Activated effector memory CD4-positive, alpha-beta T cell treated with anti-CD3 and anti-CD28 coated beads, Interleukin-2, amount 50 U/mL, for 16 hours (primary cell): Measurements from ENCODE around the gene NTN5.
"Not testable (repeated sequence)": the region's sequence is repeated elsewhere in the genome, so short reads cannot be mapped to it uniquely, and the experiment has no call there.

Source experiments
- DNase-seq: peaks from one replicate; pipeline ENCODE4 v3.0.0-alpha.2; 2020

Gene NTN5

DNA sequence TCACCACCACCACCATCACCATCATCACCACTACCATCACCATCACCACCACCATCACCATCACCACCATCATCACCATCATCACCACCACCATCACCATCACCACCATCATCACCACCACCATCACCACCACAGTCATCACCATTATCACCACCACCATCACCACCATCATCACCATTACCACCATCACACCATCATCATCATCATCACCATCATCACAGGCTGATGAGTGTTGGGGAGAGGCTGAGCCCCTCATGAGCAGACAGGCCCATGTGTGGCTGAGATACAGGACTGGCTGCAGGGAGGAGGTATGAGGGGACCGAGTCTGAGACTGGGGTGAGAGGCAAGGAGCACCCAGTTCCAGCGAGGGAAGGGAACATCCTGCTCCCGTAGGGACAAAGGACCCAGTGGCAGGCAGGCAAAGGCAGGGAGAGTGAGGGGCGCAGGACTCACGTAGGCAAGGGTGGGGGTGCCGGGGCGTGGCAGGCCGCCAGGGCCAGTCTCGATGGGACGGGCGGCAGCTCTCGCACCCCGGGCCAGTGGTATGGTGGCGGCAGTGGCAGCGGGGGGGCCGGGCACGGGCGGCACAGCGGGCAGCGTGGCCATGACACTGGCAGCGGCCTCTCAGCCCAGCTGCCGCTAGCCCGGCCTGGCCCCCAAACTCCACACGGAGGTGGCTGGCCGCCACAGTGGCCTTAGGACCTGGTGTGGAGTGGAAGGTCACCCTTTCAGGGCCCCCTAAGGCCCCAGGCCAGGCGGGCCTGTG lies 2.7 kb downstream of the NTN5 start:
- no peak for DNase-seq

DNA sequence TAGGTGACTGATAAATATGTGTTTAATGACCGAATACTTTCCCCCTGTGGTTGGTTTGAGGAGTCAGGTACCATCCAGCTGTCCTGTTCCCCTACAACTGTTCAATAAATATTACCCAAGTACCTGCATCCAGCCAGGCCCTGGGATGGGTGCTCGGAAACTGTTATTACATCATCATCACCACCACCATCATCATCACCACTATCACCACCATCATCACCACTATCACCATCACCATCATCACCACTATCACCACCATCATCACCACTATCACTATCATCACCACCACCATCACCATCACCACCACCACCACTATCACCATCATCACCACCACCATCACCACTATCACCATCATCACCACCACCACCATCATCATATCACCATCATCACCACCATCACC lies 4.1 kb downstream of the NTN5 start:
- DNase-seq, result no peak

DNA sequence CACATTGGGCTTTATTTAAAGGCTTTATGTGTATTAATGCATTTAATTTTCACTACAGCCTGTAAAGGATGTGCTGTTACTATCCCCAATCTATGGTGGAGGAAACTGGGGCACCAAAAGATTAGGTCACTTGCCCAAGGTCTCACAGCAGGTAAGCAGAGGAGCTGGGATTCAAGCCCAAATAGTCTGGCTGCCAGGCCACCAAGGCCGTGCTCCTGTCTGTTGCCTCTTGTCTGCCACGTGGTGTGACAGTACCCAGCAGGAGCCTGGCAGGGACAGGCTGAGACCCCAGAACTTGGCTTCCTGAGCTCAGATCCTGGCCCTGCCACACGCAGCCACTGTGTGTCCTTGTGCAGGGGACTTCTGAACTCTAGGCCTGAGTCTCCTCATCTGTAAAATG lies 4.5 kb downstream of the NTN5 start:
- DNase-seq, result no peak

DNA sequence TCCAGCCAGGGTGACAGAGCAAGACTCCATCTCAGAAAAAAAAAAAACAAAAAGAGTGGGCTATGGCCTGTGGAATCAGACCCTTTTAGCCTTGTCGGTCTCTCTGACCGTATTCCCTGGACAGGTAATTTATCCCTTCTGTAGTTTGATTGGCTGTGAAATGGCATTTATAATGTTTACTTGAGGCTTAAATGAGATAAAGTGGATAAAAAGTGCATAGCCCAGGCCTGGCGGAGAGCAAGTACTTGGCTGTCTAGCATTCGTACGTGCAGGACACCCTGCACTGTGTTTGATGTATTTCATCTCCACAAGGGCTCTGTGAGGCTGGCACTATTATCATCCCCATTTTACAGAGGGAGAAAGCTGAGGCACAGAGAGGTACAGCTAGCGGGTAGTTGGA lies 7.0 kb downstream of the NTN5 start:
- DNase-seq, result no peak

DNA sequence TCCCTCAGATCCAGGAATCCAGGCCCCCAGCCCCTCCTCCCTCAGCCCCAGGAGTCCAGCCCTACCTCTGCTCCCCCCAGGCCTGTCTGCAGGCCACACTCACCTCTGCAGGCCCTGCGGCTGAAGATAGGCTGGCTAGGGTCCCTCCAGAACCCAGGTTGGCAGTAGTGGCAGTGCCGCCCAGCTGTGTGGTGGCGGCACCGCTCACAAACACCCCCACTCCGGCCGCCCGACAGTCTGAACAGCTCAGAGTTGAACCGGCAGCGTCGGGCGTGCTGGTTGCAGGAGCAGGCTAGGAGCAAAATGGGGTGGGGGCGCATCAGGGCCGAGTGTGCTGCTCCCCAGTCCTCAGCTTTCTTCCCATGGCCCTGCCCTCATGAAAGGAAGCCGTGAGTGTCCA lies 8.3 kb downstream of the NTN5 start:
- no peak for DNase-seq

DNA sequence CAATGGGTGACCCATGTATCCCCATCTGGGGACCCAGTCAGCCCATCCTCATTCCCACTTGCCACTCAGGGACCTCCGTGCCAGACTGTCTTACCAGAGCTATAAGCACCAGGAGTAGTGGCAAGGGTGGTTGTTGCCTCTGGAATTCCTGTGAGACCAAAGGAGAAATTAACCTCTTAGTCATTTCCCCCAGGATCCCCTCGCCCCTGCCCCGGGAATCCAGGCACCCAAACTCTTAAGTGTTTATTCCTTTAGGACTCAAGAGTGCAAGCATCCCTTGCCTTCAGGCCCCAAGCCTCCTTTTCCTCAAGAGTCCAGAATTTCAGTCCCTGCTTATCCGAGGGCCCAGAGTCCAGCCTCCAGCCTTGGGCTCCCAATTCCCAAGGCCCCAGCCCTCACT lies 9.2 kb downstream of the NTN5 start:
- DNase-seq, result no peak

DNA sequence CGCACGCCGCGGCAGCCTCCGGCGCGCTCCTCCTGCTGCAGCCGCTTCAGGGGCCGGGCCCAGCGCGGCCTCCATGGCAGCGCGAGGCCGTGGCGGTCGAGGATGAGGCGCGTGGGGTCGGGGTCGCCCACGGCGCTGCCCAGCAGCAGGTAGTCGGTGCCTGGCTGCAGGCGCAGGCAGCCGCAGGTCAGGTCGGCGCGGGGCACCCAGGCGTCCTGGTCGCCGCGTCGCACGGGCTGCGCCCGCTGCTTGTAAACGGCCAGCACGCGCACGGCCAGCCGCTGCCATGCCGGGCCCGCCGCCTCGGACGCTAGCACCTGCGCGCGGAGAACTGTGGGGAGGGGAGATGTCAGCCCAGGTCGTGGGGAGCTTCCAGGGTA lies 11.1 kb downstream of the NTN5 start:
- DNase-seq, result no peak

DNA sequence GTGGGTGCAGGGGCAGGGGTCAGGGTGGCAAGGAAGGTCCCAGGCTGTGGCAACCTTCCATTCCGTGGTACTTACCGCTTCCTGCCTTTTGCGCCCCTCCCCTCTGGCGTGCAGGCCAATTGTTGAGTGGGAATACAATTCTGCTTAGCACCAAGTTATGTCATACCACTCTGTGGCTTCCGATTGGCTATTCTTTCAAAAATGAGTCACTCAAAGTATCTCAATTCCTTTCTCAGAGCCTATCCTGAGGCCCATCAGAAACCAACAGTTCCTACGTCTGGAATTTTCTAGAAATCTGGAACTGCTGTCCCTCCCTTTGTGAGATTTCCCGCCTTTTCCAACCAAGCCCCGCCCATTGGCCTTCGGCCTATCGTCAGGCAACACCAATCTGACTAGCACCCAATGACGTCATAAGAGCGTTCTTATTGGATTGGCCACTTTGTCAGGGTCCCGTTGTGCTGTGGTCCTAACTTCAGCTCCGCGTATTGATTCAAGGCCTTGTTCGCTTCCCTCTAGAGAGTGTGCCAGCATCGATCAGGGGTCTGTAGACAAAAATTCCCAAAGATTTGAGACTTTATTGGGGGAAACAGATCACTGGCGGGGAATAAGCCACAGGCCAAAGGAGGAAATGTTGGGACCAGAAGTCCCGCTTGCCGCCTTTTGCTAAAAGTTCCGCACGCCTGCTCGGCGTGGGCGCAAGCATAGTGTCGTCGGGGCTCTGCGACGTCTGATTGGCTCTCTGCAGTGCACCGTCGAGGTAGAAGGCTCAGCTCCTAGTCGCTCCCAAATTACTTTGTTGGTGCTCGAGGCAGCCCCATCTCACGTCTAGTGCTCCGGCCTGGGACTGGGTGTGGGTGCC lies 11.7 kb downstream of the NTN5 start:
- DNase-seq, result peak; percentile 89

DNA sequence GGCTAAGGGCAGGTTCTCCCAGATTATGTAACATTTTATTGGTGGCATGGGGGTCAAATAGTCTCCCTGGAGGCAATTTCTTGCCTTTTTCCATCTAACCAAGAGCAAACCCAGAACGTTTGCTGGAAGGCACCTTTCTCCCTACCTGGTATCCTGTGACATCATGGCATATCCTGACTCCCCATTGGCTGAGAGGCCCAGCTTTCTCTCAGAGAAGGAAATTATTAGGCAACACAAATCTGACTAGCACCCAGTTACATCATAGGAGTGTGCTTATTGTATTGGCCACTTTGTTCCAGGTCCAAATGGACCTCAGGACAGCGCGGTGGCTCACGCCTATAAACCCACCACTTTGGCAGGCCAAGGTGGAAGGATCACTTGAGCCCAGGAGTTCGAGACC lies 13.0 kb downstream of the NTN5 start:
- no peak for DNase-seq

DNA sequence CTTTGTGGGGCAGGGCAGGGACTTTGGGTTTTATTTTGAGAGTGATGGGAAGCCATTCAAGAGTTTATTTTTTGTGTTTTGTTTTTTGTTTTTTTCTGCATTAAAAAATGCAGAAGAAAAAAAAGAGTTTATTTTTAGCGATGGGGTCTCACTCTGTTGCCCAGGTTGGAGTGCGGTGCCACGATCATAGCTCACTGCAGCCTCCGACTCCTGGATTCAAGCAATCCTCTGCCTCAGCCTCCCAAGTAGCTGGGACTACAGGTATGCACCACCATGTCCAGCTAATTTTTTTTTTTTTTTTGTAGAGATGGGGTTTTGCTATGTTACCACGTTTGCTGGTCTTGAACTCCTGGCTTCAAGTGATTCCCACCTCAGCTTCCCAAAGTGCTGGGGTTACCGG lies 14.3 kb downstream of the NTN5 start:
- DNase-seq, result no peak

DNA sequence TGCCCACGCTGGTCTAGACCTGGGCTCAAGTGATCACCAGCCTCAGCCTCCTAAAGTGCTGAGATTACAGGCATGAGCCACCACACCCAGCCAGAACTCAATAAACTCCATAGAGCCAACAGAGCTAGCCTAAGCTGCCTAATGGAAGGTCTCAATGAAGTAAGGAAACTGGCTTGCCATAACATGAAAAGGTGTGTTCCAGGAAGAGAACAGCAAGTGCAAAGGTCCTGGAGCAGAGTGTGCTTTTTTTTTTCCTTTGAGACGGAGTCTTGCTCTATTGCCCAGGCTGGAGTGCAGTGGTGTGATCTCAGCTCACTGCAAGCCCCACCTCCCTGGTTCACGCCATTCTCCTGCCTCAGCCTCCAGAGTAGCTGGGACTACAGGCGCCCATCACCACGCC lies 15.0 kb downstream of the NTN5 start:
- not testable (repeated sequence) for DNase-seq

DNA sequence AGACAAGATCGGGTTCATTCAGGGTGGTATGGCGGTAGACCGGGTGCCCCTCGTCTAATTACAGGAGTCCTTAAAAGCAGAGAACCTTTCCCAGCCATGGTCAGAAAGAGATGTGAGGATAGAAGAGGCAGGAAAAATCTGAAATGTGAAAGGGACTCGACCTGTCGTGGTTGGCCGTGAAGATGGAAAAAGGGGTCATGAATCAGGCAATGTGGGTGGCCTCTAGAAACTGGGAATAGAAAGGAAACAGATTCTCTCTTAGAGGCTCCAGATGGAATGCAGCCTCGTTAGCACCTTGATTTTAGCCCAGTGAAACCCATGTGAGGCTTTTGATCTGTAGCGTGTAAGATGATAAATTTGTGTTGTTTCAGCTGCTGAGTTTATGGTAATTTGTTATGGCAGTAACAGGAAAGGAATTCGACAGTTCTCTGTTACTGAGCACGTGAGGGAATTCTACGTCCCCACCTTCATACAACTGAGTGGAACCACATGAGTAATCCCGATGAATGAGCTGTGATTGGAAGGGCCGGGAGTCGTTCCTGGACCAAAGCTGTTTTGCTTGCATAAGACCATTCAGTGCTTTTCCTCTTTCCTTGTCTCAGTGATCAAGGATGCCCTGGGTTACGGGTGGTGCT lies 15.9 kb downstream of the NTN5 start:
- DNase-seq, result no peak

DNA sequence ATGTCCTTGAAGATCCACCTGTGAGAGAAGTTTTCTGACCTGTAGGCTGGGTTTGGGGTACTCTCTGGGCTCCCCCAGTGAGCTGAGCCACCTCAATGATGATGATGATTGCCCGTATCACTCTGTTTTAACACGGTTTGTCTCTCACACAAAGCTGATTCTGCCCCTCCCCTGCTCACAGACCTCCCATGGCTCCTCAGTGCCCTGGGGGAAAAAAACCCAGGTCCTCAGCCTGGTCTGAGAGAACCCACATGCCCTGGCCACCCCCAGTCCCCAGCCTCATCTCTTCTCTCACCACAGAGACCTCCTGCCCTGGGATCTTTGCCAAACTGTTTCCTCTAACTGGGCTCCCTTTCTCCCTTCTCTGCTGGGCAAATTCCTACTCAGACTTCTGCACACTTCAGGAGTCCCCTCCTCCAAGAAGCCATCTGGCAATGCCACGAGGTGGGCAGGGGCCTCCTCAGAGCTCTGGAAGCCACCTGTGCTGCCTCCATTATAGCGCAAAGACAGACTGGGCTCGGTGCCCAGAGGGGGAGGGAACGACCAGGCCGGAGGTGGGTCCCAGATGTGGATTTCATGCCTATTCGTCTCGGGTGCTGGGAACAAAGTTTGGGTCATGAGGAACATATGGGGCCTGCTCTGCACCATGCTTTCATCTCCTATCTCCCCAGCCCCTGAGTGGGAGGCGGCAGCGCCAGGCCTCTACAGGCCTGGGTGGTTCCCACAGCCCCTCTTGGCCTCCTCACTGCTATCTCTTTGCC lies 18.3 kb downstream of the NTN5 start:
- no peak for DNase-seq

DNA sequence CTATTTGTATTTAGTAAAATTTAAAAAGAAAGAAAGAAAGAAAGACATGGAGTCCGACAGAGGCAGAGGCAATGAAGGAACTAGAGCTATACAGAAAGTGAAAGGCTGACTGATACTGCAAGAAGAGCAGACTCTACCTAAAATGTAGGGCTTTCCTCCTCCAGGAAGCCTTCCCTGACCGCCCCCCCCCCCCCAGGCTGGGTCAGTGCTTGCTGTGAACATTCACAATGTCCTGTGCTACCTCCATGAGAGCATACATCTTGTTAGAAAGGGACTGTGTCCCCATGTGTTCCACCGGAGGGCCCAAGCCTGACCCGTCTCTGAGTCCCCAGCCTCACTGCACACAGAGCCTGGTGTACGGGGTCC lies 21.2 kb downstream of the NTN5 start:
- DNase-seq, result no peak

DNA sequence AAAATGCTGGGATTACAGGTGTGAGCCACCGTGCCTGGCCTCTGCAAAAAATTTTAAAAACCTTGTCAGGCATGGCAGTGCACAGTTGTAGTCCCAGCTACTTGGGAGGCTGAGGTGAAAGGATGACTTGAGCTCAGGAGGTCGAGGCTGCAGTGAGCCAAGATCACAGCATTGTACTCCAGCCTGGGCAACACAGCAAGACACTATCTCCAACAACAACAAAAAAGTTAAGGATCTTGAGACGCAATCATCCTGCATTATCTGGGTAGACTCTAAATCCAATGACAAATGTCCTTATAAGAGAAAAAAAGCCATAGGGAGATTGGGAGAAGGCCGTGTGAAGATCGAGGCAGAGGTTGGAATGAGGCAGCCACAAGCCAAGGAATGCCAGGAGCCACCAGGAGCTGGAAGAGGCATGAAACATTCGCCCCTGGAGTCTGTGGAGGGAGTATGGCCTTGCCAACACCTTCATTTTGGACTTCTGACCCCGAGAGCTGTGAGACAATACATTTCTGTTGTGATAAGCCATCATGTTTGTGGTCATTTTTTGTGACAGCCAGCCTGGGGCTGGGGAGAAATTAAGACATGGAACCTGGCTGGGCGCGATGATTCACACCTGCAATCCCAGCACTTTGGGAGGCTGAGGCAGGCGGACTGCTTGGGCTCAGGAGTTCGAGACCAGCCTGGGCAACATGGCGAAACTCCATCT lies 21.7 kb downstream of the NTN5 start:
- DNase-seq, result no peak

DNA sequence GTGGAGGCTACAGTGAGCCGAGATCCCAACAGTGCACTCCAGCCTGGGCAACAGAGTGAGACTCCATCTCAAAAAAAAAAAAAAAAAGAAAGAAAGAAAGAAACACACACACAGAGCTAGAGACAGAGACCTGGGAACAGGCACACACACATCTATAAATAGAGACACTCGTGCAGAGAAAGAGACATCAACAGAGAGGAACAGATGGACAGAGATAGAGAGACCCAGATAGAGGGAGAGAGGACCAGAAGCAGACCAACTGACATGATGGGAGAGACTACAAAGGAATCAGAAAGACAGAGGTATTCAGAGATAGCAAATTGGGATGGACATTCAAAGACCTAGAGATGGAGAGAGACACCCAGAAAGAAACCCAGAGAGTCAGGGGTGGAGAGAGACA lies 24.7 kb downstream of the NTN5 start:
- no peak for DNase-seq

DNA sequence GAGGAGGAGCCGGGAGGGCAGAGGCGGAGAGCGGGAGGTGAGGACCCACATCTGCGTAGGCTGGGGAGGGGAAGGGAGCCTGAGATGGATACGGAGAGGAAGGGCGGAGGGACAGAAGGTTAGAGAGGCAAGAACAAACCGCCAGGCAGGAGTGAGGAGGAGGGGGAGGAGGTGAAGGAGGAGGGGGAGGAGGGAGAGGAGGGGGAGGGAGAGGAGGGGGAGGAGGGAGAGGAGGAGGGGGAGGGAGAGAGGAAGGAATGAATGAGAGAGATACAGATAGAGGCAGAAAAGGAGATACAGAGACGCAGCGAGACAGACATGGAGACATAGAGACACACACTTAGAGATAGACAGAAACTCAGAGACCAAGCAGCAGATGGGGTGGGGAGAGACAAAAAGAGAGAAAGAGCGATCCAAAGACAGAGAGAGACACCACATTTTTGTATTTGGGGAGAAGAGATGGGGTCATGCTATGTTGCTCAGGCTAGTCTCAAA lies 26.0 kb downstream of the NTN5 start:
- no peak for DNase-seq

DNA sequence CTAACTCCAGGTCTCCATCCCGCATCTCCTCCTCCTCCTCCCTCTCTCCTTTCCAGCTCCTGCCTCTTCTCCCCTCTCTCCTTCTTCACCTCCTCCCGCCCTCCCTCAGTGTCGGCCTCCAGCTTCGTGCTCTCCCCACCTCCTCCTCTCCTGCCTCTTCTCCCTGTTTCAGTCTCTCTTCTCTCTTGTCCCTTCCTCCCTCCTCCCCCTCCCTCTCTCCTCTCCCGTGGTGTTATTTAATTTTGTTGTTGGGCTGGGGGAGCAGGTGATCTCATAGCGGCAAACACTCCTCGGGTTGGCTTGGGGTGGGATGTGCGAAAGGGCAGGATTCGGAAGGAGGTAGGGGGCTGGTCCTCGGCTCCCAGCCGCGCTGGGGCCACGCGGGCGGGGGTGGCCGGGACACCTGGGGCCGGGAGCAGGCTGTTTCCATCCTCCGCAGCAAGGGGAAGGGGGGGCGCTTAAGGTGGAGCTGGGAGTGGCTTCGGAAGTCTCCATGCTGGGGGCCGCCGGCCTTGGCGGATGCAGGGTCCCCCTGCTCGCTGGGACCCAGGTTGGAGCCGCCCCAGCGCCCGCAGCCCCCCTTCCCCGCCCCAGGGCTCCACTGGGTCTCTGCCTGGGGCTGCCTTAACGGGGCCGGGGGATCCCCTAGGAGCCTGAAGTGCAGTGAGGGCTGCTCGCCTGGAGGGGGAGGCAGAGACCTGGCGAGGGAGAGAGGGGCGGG lies 26.7 kb downstream of the NTN5 start, which contains the start of gene CA11:
Gene CA11, minus strand, starts transcription at position 187 of the 721 bp plus-strand sequence. CDS start 555 bp downstream, outside the sequence.
- peak; percentile 96 for DNase-seq

DNA sequence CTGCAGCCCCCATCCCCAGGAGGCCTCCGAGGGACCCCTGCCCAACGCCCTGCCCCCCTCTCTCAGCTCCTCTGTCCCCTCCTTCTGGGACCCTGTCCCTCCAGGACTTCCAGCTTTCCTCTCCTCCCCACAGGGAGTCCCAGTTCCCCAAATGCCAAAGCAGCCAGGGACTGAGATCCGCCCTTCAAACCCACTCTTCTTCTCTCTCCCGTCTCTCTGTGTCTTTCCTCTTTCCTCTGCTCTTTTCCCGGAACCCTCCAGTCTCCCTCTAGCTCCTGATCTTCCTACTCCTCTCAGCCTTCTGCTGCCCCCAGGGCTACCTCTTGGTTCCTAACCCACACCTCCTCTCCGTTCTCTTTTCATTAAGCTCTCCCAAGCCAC lies 27.2 kb downstream of the NTN5 start:
- DNase-seq, result no peak

DNA sequence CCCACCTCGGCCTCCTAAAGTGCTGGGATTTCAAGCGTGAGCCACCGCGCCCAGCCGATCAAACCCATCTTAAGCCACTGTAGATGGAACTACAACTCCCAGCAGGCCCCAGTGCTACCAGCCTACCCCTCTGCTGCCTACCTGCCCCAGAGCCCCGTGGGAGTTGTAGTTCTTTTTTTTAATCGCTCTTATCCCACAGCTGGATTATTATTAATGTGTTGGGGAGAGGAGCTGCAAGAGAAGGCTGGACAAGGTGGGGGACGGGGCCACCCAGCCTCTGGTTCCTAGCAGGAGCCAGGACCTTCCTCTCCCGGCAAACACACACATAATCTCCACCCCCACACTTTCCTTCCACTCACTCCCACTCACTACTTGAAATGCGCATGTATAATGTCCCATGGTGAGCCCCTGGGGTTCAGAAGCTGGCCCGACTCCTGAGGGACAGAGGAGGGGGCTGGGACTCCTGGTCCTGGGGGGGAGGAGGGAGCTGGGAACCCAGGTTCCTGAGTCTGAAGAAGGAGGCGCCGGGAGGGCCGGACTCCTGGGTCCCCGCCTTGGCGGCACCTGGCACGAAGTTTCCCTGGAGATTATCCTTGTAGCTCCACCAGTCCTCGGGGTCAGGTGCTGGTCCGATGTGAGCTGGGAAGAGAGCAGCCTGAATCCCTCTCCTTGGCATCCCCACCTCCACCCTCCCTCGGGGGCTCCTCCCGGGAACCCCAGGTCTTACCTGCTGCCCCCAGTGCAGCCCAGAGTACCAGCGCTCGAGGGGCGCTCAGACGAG lies 27.8 kb downstream of the NTN5 start:
- peak; percentile 90 for DNase-seq

DNA sequence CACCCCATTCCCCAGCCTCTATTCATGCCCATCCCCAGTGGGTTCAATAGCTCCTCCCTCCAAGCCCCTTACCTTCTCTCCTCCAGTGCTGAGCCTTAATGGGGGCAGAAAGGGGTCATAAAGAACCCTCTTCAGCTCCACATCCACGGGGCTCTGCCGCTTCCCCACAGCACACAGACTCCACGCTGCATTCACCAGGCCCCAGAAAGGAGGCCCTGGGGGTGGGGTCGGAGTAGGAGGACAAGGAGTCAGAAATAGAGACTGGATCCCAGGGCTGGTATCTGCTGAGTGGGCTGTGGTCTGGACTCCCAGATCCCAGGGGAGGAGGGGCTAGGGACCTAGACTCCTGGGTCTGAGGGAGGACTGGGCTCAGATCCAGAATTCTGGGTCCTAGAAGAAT lies 28.5 kb downstream of the NTN5 start:
- DNase-seq, result no peak
